Breast epithelium (tissue), 4 donors: ENCODE results near the gene CCRL2. TPM values are rescaled to one million over a fixed set of nuclear protein-coding genes. Genes with fewer than 3 reads are reported as not detected.

Experiments
- DNase-seq, 2 donors: peaks; one replicate each; pipeline ENCODE4 v3.0.0-alpha.2; 2019; ENCODE audit warnings: low spot score in 2 of 2
- H3K27ac ChIP-seq, 2 donors: fragments of 200-600 bp; sonication (generic) in 1 of 2; one replicate each; pipeline ENCODE4 v1.5.1; 2016 to 2019; ENCODE audit warnings: mild to moderate bottlenecking in 1 of 2
- H3K27me3 ChIP-seq, 2 donors: fragments of 200-600 bp; sonication (generic) in 1 of 2; one replicate each; pipeline versions ENCODE4 v1.5.1 to v1.6.0; 2017 to 2019; ENCODE audit warnings: control low read depth in 1 of 2, mild to moderate bottlenecking in 1 of 2
- H3K36me3 ChIP-seq: fragments of 200-600 bp; one replicate; pipeline ENCODE4 v1.5.1; 2019
- H3K4me1 ChIP-seq, 2 donors: fragments of 200-600 bp; sonication (generic); one replicate each; pipeline ENCODE4 v1.5.1; 2016 to 2019; ENCODE audit warnings: control low read depth in 1 of 2
- H3K4me3 ChIP-seq, 3 donors: fragments of 200-600 bp; sonication (generic); 1 replicate in 2 of 3; 2 replicates in 1 of 3; pipeline ENCODE4 v1.5.1; 2016 to 2019; ENCODE audit warnings: mild to moderate bottlenecking in 3 of 3, moderate library complexity in 2 of 3
- H3K9me3 ChIP-seq, 2 donors: fragments of 200-600 bp; sonication (generic) in 1 of 2; one replicate each; pipeline ENCODE4 v1.5.1; 2016 to 2019; ENCODE audit warnings: control low read depth in 1 of 2
- CTCF ChIP-seq, 3 donors: fragments of 450-650 bp; IDR thresholded peaks; one replicate each; pipeline ENCODE4 v1.5.1; 2016 to 2017; ENCODE audit warnings: antibody characterized with exemption in 3 of 3, mild to moderate bottlenecking in 3 of 3, moderate library complexity in 3 of 3
- POLR2A ChIP-seq: fragments of 450-650 bp; IDR thresholded peaks from one replicate; pipeline ENCODE4 v1.6.1; 2016; ENCODE audit warnings: antibody characterized with exemption, mild to moderate bottlenecking, moderate library complexity
- POLR2AphosphoS5 ChIP-seq, 3 donors: sonication (generic); formaldehyde crosslinking; IDR thresholded peaks; one replicate each; pipeline ENCODE4 v1.6.1; 2017; ENCODE audit warnings: antibody characterized with exemption in 3 of 3
- intact Hi-C: fragments of 100-400 bp; cut with DNase I; formaldehyde crosslinking; loops from one replicate; pipeline ENCODE4 v1.15.1; 2023; ENCODE audit warnings: low total_unique reads
- total RNA-seq, 3 donors: library from RNA; depleted of rRNA; stranded (reverse); fragments of >200 nt; gene quantifications; one replicate each; pipeline ENCODE4 v1.1.0, GENCODE V29; 2016

Gene CCRL2
- total RNA-seq, 3 donors from 2014 or later: 3.8 to 9.2 (median 4.1) TPM

GRCh38 chr3:46433841-46434240 is 26.8 kb downstream of the CCRL2 start:
- no peak for DNase-seq
- no peaks in the 10 kb centered on the region for H3K36me3 ChIP-seq
- H3K4me3 ChIP-seq: no peak overlapping the region
- no peak overlapping the region for H3K27ac ChIP-seq
- H3K4me1 ChIP-seq: no peaks in the 10 kb centered on the region
- H3K27me3 ChIP-seq: no peaks in the 10 kb centered on the region
- TF ChIP-seq POLR2AphosphoS5 (IDR thresholded peaks at IDR 0.05): no peak
- no peak for TF ChIP-seq CTCF (IDR thresholded peaks at IDR 0.05)
- TF ChIP-seq POLR2A: no peak
- intact Hi-C loops: no loop called here
- H3K9me3 ChIP-seq: no peaks in the 10 kb centered on the region

GRCh38 chr3:46435081-46435726 is 28.1 kb downstream of the CCRL2 start:
- Histone ChIP-seq H3K36me3 (no peaks in the 10 kb centered on the region), H3K27ac (no peak overlapping the region), H3K4me3 (no peak overlapping the region), H3K4me1 (no peaks in the 10 kb centered on the region), H3K27me3 (no peaks in the 10 kb centered on the region), H3K9me3 (no peaks in the 10 kb centered on the region)
- DNase-seq: no peak
- TF ChIP-seq POLR2AphosphoS5 (IDR thresholded peaks at IDR 0.05) (no peak), POLR2A (no peak), CTCF (IDR thresholded peaks at IDR 0.05) (no peak)
- intact Hi-C loops: no loop called here

- Histone ChIP-seq H3K9me3 (no peaks in the 10 kb centered on the region), H3K27ac (no peak overlapping the region), H3K27me3 (no peaks in the 10 kb centered on the region), H3K4me3 (no peak overlapping the region), H3K36me3 (no peaks in the 10 kb centered on the region), H3K4me1 (no peaks in the 10 kb centered on the region)
- TF ChIP-seq CTCF (IDR thresholded peaks at IDR 0.05) (no peak), POLR2AphosphoS5 (IDR thresholded peaks at IDR 0.05) (no peak), POLR2A (no peak)
- no peak for DNase-seq
- intact Hi-C loops: loop anchor here (1.0 kb wide), 1 partner anchor 31 kb away; no protein-coding TSS in a partner anchor
These were observed 31.8 kb downstream of the CCRL2 start for GRCh38 chr3:46438831-46439230.

GRCh38 chr3:46440531-46441294 is 33.7 kb downstream of the CCRL2 start:
- Histone ChIP-seq H3K9me3 (no peaks in the 10 kb centered on the region), H3K27ac (no peak overlapping the region), H3K36me3 (no peaks in the 10 kb centered on the region), H3K27me3 (no peaks in the 10 kb centered on the region), H3K4me1 (no peaks in the 10 kb centered on the region), H3K4me3 (no peak overlapping the region)
- TF ChIP-seq POLR2AphosphoS5 (IDR thresholded peaks at IDR 0.05) (no peak), CTCF (IDR thresholded peaks at IDR 0.05) (no peak), POLR2A (no peak)
- DNase-seq: no peak
- intact Hi-C loops: no loop called here
